Ramos (cell line): ENCODE results near the gene MCUB.
"Not testable (repeated sequence)": the region's sequence is repeated elsewhere in the genome, so short reads cannot be mapped to it uniquely, and the experiment has no call there.

Experiments used
- in situ Hi-C: fragments of 300-500 bp; cut with MboI; formaldehyde crosslinking; loops from one replicate; pipeline ENCODE4 v1.14.3; 2022; ENCODE audit warnings: low sequenced_read_pairs; ENCODE audit not compliant: unreplicated experiment

MCUB gene

GRCh38 chr4:109576462-109576861, 16.4 kb downstream of the MCUB start:
- in situ Hi-C loops = no loop called here

DNA sequence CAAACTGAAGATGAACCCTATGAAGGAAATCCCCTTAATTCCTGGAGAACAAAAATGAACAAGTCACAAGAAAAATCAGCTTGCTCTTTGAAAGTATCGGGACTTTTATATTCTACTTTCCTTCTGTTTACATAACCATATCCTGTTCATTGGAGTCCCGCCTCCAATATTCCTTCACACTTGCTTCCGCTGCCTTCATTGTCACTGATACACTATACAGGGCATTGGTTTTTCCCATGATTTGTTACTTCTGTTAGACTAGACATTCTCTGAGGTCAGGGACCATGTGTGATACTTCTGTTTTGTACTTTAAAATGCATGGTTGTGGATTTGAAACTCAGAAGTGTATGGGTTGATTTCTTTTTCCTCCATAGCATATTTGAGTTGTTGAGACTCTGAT, 18.8 kb downstream of the MCUB start:
- in situ Hi-C loops = no loop called here

DNA sequence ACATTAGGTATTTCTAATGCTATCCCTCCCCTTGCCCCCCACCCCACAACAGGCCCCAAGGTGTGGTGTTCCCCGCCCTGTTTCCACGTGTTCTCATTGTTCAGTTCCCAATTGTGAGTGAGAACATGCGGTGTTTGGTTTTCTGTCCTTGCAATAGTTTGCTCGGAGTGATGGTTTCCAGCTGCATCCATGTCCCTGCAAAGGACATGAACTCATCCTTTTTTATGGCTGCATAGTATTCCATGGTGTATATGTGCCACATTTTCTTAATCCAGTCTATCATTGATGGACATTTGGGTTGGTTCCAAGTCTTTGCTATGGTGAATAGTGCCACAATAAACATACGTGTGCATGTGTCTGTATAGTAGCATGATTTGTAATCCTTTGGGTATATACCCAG, 20.0 kb downstream of the MCUB start:
- in situ Hi-C loops = not testable (repeated sequence)

DNA sequence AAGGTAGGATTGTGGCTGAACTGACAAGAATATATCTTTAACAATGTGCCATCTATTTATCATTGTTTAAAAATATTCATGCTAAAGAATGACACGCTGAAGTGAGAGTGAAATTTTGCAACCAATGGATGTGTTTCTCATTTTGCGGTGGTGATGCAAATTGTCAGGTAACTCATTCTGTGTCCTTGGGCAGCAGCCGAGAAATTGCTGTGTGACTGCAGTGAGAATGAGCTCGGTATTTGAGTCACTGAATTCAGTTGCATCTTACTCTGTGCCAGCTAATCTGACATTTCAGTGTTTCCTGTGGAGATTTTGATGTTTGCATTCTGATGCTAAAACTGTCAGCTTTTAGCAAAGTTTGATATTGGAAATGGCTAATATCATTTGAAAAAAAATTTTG, 28.1 kb downstream of the MCUB start:
- in situ Hi-C loops = no loop called here

DNA sequence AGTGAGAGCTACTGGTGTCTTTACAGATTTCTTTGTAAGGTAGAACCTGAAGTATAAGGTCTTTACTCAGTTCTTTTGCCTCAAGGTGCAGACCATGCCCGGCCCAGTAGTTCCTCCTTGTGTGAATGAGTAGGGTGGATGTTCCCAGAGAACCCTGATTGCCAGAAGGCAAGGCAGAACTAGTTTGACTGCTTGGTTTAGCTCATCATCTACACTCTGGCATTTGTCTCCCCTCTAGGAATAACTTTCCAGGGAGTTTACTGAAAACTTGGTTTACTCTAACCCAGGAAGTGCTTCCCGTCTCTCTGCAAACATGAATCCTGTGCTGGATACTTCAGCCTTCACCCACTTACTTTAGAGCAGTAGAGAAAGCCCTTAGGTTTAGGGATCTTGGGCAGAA, 29.1 kb downstream of the MCUB start:
- in situ Hi-C loops = no loop called here

GRCh38 chr4:109589605-109590004, 29.6 kb downstream of the MCUB start:
- in situ Hi-C loops = no loop called here

DNA sequence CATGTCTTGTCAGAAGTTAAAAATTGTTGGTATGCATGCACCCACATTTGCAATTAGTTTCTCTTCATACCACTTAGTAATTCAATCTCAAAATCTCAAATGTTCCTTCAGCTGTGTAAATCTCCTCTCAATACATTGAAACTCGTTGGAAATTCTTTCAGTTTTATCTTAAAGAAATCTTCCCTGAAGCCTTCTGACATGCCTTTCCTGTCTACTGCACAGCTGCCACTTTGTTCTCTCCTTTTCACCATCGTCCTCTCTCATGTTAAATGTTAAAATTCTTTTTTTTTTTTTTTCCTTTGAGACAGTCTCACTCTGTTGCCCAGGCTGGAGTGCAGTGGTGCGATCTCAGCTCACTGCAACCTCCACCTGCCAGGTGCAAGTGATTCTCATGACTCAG, 30.9 kb downstream of the MCUB start:
- in situ Hi-C loops = no loop called here

- in situ Hi-C loops = no loop called here
These were observed 32.3 kb downstream of the MCUB start for GRCh38 chr4:109592367-109592766.

- in situ Hi-C loops = not testable (repeated sequence)
These were observed 35.1 kb downstream of the MCUB start for GRCh38 chr4:109595123-109595522.

GRCh38 chr4:109596420-109597085, 36.5 kb downstream of the MCUB start:
- in situ Hi-C loops = not testable (repeated sequence)

GRCh38 chr4:109599046-109599652, 39.1 kb downstream of the MCUB start:
- in situ Hi-C loops = no loop called here

DNA sequence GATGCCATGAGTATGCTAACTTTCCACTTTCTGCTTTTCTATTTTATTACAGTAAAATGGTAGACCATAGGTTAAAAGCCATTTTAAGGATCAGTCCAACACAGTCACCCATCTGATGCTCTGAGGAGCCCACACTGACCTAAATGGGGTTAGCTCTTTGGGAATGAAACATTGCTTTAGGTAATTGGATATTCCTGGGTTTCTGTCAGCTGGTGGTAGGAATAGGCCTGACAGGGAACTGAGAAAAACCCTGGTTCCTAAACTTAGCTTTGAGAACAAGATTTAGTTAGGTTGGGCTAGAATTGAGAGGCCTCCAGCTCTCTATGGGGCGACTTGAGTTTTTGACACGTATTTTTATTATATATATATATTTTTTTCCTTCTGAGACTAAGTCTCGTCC, 40.4 kb downstream of the MCUB start:
- in situ Hi-C loops = no loop called here

- in situ Hi-C loops = no loop called here
These were observed 41.3 kb downstream of the MCUB start for GRCh38 chr4:109601336-109601735.

DNA sequence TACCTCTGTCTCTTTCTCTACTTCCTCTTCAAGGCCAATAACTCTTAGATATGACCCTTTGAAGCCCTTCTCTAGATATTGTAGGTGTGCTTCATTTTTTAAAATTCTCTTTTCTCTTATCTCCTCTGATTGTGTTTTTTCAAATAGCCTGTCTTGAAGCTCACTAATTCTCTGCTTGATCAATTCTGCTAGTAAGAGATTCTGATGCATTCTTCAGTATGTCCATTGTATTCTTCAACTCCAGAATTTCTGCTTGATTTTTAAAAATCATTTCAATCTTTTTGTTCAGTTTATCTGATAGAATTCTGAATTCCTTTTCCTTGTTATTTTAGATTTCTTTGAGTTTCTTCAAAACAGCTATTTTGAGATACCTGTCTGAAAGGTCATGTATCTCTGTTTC, 47.9 kb downstream of the MCUB start:
- in situ Hi-C loops = no loop called here

- in situ Hi-C loops = no loop called here
These were observed 48.8 kb downstream of the MCUB start for GRCh38 chr4:109608879-109609278.

DNA sequence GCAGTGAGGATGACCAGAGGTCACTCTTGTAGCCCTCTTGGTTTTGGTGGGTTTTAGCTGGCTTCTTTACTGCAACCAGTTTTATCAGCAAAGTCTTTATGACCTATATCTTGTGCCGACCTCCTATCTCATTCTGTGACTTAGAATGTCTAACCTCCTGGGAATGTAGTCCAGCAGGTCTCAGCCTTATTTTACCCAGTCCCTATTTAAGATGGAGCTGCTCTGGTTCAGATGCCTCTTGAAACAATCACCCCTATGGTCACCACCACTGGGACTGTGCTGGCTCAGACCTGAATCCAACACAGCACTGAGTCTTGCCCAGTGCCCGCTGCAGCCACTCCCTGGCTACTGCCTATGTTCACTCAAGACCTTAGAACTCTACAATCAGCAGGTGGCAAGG, 49.4 kb downstream of the MCUB start:
- in situ Hi-C loops = no loop called here

DNA sequence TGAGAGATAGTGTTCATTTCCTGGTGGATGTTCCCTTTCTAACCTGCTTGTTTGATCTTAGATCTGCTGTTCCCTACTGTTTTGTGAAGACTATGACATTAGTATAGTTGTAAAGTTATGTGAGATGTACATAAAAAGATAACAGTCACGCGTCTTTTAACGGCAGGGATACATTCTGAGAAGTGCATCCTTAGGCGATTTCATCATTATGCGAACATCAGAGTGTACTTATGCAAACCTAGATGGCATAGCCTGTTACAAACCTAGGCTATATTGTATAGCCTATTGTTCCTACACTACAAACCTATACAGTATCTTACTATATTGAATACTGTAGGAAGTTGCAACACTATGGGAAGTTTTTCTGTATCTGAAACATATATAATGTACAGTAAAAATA, 50.4 kb downstream of the MCUB start:
- in situ Hi-C loops = no loop called here

GRCh38 chr4:109611045-109611646, 51.1 kb downstream of the MCUB start:
- in situ Hi-C loops = no loop called here

DNA sequence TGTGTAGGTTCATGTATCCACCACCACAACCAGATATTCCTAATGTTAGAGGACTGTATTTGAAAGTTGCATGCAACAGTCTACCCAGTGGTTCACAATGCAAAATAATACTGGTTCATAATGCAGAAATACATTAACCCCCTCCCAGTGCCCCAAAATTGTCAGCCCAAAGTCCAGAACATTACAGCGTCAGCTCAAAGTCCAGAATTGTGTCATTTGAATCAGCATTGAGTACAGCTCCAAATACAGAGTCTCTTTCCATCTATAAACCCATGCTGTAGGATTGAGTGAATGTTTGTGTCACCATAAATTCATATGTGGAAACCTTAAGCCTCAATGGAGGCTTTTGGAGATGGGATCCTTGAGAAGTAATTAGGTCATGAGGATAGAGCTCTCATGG, 54.0 kb downstream of the MCUB start:
- in situ Hi-C loops = no loop called here

DNA sequence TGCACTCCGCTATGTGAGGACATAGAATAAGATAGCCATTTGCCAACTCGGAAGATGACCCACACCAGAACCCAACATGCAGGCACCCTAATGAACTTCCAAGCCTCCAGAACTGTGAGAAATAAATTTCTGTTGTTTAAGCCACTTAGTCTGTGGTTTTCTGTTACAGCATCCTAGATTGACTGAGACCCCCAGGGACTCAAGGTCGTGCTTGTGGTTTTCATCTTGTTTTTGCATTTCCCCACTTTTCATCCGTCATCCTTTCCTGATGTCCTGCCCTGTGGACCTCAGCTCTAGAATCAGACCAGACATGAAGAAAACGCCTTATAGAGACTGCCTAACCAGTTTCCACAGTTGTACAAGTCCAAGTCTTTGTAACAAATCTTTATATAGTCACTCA, 54.4 kb downstream of the MCUB start:
- in situ Hi-C loops = no loop called here

DNA sequence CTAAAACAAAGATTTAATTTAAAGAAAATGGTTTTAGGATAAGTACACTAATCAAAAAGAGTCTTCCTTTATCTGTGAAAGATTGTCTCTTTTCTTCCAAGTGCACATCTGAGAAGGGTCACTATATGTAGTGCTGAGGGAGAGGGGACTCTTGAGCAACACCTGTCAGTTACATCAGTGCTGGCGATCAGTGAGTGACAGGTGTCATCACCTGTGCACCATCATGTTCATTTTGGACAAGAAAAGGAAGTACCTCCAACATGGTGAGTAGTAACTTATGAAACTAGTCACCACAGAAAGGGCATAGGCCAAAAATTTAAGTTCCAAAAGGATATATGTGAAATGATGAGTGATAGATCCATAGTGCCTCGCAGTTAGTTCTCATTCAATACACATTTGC, 55.7 kb downstream of the MCUB start:
- in situ Hi-C loops = no loop called here

DNA sequence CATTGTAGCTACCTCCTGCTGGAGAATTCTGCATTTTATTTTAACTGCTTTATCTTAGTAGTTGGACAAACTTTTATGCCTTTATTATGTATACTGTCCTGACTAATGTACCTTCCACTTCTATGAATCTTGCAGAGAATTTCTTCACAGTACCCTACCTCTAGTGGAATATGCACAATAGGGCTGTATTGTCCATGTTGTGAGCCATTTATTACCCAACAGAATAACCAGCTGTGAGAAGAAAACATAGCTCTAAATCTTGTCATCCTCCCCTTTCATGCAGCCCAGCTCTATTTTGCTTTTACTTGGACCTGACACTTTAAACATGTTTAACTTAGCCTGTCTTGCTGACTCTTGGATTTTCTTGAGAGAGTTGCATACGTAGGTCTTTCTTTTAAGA, 56.2 kb downstream of the MCUB start:
- in situ Hi-C loops = no loop called here
